ENCODE measurements around the gene WAPL.
"Not testable (repeated sequence)": the region's sequence is repeated elsewhere in the genome, so short reads cannot be mapped to it uniquely, and the experiment has no call there.

WAPL gene

GRCh38 chr10:86521678-86522509 lies at the start of gene WAPL:
Gene WAPL (minus strand): TSS chr10:86521792. CDS start chr10:86518069, 3,723 bp downstream.
- peak; percentile 98 for DNase-seq

GRCh38 chr10:86569335-86569734 lies 47.7 kb upstream of the WAPL start:
- no peak for DNase-seq

- not testable (repeated sequence) for DNase-seq
Measured at GRCh38 chr10:86566518-86566917, 44.9 kb upstream of the WAPL start.

GRCh38 chr10:86563338-86563737 lies 41.7 kb upstream of the WAPL start:
- DNase-seq: not testable (repeated sequence)

GRCh38 chr10:86558695-86559094 lies 37.1 kb upstream of the WAPL start:
- DNase-seq: not testable (repeated sequence)

GRCh38 chr10:86556933-86557649 lies 35.5 kb upstream of the WAPL start:
- no peak for DNase-seq

GRCh38 chr10:86556532-86556931 lies 34.9 kb upstream of the WAPL start:
- no peak for DNase-seq

GRCh38 chr10:86553639-86554038 lies 32.0 kb upstream of the WAPL start:
- no peak for DNase-seq

- DNase-seq: no peak
Measured at GRCh38 chr10:86553213-86553612, 31.6 kb upstream of the WAPL start.

- no peak for DNase-seq
Measured at GRCh38 chr10:86547296-86547695, 25.7 kb upstream of the WAPL start.

GRCh38 chr10:86545101-86545500 lies 23.5 kb upstream of the WAPL start:
- no peak for DNase-seq

GRCh38 chr10:86540016-86540415 lies 18.4 kb upstream of the WAPL start:
- no peak for DNase-seq

GRCh38 chr10:86538547-86538946 lies 17.0 kb upstream of the WAPL start:
- no peak for DNase-seq

- not testable (repeated sequence) for DNase-seq
Measured at GRCh38 chr10:86538040-86538439, 16.4 kb upstream of the WAPL start.

GRCh38 chr10:86536294-86536861 lies 14.8 kb upstream of the WAPL start:
- no peak for DNase-seq

- DNase-seq: peak; percentile 42
Measured at GRCh38 chr10:86535132-86535882, 13.7 kb upstream of the WAPL start.

- DNase-seq: no peak
Measured at GRCh38 chr10:86533328-86533727, 11.7 kb upstream of the WAPL start.

GRCh38 chr10:86528736-86529135 lies 7.1 kb upstream of the WAPL start:
- DNase-seq: not testable (repeated sequence)

- no peak for DNase-seq
Measured at GRCh38 chr10:86526606-86527005, 5.0 kb upstream of the WAPL start.

GRCh38 chr10:86525713-86526112 lies 4.1 kb upstream of the WAPL start:
- not testable (repeated sequence) for DNase-seq

- no peak for DNase-seq
Measured at GRCh38 chr10:86524225-86524962, 2.8 kb upstream of the WAPL start.

- DNase-seq: no peak
Measured at GRCh38 chr10:86523348-86523747, 1.8 kb upstream of the WAPL start.
